GM18867 (cell line): ENCODE measurements around the gene KRTAP12-1.
"Not testable (repeated sequence)": the region's sequence is repeated elsewhere in the genome, so short reads cannot be mapped to it uniquely, and the experiment has no call there.

Source experiments
- ATAC-seq: cut with Tn5 transposase; IDR thresholded peaks from one replicate; pipeline ENCODE4 v1.9.1; 2021; ENCODE audit warnings: mild to moderate bottlenecking, moderate library complexity; ENCODE audit not compliant: unreplicated experiment

Gene KRTAP12-1

DNA sequence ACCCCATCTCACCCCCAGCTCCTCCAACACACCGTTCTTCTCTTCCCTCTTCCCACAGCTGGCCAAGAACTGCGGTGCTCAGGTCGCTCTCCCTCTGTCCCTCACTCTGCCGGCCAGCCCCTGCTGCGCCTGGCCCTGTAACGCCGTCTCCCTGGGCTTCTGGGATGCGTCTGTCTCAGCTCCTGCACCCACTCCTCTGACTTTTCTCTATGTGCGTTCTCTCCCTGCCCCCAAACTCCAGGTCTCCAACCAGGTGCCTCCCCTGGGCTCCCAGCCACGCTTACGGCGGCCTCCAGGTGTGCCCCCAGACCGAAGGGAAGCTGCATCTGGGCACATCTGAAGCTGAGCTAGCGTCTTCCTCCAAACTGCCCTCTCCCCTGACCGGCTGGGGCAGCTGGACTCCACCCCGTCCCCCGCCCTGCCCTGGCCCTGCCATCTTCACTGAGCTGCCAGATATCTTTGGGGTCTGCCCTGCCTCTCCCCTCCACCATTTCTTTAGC lies 17.6 kb upstream of the KRTAP12-1 start:
- no peak for ATAC-seq

DNA sequence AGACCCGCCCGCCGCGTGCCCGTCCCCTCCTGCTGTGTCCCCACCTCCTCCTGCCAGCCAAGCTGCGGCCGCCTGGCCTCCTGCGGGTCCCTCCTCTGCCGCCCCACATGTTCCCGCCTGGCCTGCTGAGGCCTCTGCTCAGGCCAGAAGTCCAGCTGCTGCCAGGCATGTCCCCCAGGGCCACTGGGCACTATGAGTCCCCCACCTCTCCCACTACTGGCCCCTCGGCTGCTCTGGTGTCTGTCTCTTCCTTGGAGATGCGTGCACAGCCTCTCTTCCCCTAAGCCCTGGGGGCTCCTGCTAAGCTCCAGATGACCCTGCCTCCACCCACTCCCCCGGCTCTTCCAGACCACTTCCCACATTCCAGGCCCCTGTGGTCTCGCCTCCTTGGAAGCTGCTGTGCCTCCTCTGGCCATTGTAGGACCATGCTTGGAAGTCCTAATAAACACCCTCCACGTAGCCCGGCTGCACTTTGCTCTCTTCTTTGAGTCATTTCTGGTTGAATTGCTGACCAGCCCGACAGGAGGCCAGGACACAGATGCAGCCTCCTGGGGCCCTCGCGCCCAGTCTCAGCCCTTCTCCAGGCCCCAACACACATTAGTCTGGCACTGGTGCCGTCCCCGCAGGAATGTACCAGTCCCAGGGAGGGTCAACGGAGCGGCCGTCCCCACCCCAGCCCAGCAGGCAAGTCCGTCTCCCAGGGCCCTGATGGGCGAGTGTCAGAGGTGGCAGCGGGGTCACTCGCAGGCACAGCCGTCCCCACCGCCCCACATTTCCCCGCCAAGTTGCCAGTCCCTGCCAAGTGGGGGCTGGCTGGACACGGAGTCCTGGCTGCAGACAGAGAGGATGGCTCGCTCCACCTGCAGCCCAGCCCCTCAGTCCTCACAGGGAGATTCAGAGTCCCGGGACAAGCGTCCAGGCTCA lies 16.1 kb upstream of the KRTAP12-1 start:
- ATAC-seq: no peak

DNA sequence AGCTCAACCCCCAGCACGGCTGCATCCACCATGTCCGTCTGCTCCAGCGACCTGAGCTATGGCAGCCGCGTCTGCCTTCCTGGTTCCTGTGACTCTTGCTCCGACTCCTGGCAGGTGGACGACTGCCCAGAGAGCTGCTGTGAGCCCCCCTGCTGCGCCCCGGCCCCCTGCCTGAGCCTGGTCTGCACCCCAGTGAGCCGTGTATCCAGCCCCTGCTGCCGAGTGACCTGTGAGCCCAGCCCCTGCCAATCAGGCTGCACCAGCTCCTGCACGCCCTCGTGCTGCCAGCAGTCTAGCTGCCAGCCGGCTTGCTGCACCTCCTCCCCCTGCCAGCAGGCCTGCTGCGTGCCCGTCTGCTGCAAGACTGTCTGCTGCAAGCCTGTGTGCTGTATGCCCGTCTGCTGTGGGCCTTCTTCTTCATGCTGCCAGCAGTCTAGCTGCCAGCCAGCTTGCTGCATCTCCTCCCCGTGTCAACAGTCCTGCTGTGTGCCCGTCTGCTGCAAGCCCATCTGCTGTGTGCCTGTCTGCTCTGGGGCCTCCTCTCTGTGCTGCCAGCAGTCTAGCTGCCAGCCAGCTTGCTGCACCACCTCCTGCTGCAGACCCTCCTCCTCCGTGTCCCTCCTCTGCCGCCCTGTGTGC lies 15.3 kb upstream of the KRTAP12-1 start, which contains the start of gene KRTAP10-12:
Gene KRTAP10-12 (plus strand): TSS at position 1 of the 639 bp plus-strand sequence. CDS start 30 bp downstream, at position 31.
- ATAC-seq: not testable (repeated sequence)

DNA sequence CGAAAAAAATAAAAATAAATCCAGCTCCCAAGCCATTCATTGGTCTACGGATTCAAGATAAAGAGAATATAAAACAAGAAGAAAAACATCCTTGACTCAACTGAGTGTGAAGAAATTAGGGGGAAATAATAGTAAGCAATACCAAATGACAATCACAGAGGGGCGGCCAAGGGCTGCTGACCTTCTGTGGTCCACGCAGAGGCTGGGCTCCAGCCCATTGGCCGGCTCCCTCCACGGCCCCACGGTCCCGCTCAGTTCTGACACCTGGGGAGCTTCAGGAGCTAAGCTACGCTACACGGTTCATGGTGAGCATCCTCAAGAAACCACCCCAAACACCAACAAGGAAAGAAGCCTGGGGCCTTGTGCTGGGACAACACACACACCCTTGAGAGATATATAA lies 14.6 kb upstream of the KRTAP12-1 start:
- ATAC-seq: no peak

GRCh38 chr21:44695641-44696040 lies 13.7 kb upstream of the KRTAP12-1 start:
- ATAC-seq: no peak

- ATAC-seq: no peak
Observed at GRCh38 chr21:44695184-44695583, 13.2 kb upstream of the KRTAP12-1 start.

DNA sequence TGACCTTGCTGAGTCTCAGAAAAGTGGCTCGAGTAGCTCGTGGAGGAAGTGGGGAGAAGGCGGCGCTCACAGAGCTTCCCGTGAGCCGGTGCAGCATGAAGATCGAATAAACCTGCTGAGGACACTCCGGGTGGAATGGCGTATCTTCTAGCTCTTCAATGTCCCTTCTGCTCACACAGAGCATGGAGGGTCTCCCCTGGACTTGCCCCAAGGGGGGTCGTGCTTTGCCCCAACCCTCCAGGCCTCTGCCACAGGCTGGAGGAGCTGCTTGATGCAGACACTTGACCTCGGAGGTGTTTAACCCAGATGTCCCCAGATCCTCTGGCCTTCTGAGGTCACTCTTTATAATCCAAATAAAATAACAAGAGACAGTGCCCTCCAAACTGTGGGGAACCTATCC lies 12.8 kb upstream of the KRTAP12-1 start:
- no peak for ATAC-seq

- no peak for ATAC-seq
Observed at GRCh38 chr21:44692798-44693512, 11.0 kb upstream of the KRTAP12-1 start.

DNA sequence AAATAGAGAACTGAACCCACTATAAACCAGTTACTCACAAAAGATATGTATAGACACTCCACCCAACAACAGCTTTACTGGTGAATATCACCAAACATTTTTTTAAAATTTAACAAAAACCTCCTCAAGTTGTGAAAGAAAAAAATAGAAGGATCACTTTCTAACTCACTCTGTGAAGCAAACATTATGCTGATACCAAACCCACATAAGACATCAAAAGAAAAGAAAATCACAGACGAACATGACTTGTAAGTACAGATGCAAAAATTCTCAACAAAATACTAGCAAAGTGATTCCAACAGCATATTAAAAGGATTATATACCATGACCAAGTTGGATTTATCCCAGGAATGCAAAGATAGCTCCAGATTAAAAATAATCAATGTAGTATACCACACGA lies 9.7 kb upstream of the KRTAP12-1 start:
- ATAC-seq: no peak

- not testable (repeated sequence) for ATAC-seq
Observed at GRCh38 chr21:44689740-44690139, 7.8 kb upstream of the KRTAP12-1 start.

DNA sequence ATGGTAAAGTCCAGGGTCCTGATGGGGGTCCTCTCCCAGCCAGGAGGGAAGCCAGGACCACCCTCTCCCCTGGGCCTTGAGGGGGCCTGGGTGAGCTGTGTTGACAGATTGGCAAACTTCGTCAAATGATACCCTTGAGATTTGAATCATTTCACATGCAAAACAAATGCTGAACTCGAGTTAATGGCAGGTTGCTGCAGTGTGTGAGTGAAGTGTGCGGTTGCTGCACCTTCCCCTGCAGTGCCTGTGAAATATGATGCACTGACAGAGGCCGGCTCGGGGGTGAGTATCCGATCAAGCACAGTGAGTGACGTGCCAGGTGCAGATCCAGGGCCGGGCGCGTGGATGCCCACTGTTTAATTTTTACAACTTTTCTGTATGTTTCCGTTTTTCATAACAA lies 5.7 kb upstream of the KRTAP12-1 start:
- no peak for ATAC-seq

DNA sequence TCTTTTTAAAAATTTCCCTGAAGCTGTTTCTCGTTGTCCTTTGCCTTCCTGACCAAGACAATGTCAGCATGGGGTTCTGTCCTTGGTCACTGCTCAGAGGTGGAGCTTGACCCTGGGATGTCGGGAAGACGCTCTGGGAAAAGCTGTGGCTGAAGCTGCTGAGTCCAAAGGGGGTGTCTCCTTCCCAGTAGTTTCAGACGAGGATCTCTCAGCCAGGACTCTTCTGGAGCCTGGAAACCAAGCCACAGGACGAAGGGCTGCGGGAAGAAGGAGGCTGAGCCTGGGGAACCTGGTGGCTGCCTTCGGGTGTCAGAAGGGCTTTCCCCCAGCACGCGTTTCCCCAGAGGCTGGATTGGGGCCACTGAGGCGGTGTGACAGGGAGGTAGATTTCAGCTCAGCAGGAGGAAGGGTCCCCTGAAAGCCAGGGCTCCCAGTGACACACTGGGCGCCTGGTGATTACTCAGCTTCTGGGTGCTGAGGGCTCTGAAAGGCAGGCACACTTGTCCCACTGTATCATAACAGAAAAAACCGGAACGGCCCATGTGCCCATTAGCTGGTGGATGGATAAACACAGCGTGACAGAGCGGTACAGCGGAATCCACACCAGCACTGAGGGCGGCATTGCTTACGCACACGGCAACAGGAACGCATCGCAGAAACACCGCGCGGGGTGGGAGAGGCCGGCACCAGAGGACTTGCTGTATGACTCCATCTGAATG lies 5.0 kb upstream of the KRTAP12-1 start:
- ATAC-seq: no peak

DNA sequence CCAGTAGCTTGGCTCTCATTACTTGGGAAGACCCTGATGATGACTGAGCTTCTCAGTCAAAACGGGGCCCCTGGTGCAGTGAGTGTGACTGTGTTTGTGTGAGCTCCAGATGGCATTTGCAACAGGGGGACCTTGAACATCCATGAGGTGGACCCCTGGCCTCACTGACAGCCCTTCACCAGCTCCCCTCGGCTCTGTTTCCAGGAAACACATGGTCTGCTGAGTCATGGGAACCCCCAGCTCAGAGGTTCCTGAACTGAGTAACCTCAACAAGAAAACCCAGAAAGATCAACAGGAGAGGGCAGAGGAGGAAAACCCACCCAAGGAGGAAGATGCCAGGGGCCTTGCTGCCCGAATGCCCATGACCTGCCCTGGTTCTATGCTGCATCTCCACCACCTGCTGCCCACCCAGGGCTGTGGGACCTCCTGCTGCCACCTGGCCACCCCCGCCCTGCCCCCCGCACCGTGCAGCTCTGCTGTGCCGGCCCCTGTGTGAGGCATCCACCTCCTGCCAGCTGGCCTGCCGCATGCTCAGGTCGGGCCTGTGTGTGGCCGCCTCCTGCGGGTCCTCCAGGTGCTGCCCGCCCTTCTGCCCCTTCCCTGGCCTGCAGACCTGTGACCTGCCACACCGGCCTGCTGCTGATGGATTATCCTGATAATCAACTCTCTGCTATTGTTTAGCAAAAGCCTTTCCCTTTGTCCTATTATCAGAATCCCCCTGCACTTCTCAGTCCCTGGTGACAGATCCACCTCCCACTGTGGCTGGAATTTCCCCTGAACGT lies 4.2 kb upstream of the KRTAP12-1 start:
- no peak for ATAC-seq

- ATAC-seq: not testable (repeated sequence)
Observed at GRCh38 chr21:44685050-44685449, 3.1 kb upstream of the KRTAP12-1 start.

DNA sequence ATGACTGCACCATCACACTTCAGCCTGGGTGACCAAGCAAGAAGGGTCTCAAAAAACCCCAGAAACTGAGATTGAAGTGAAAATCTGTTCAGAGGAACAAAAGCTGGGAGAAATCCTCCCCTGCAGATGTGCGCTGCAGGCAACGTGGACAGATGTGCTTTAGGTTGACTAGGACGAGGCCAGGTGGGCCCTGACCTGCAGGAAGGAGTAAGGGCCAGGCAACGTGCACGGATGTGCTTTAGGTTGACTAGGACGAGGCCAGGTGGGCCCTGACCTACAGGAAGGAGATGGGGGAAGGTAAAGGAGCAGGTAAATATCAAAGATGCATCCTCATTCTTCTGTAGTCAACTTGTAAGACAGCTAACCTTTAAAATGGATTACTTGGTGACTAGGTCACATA lies 2.5 kb upstream of the KRTAP12-1 start:
- ATAC-seq: no peak

DNA sequence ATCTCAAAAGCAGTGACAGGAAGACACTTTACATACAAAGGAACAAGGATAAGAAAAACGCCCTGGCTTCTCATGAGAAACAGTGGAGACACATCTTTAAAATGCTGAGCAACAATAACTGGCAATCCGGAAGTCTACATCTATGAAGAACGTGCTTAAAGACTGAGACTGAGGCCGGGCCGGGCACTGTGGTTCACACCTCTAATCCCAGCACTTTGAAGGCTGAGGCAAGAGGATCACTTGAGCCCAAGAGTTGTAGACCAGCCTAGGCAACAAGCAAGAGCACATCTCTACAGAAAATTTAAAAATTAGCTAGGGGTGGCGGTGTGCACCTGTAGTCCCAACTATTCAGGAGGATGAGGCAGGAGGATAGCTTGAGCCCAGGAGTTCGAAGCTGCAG lies 2.1 kb upstream of the KRTAP12-1 start:
- no peak for ATAC-seq

DNA sequence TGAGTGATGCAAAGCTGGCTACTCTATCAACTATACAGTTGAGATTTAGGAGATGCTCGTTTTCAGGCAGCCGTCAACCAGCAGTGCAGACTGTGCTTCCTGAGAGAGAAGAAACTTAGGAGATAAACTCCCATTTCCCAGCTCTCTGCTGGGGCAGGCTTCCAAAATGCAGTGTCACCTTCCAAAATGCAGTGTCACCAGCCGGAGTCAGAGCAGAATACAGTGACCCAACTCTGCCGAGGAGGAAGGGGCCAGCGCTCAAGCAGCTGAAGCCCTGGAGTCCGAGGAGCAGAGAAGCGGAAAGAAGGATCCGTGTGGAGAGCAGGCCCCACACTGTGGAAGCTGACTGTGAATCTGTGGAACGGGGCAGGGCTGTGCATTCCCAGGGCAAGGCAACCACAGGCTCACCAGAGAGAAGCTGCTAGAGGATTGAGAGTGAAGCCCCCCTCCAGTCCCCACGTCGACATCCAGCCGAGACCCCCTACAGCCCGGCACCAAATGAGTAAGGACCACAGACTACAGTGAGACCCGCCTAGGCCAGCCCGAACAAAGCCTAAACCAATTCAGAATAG lies 703 bp upstream of the KRTAP12-1 start:
- ATAC-seq: no peak

GRCh38 chr21:44681152-44681551 lies 811 bp downstream of the KRTAP12-1 start:
- ATAC-seq: no peak

DNA sequence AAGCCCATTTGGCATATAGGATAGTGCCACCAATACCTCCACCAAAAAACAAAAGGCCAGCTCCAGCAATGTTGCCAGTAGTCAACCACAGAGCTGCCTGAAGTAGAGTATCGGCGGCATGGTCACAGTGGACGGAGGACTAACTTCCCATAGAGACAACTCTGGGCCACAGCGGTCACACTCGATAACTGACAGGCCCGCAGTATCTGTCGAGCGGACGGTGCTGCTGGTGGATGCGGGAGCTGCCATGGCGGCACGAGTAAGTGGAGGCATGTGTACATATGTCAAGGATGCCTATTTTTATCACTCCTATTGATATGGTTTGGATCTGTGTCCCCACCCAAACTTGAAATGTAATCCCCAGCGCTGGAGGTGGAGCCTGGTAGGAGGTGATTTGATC lies 4.1 kb downstream of the KRTAP12-1 start:
- no peak for ATAC-seq

- no peak for ATAC-seq
Observed at GRCh38 chr21:44671911-44672310, 10.1 kb downstream of the KRTAP12-1 start.
